Measurements from ENCODE around the gene MCF2L.
A peak's percentile ranks its signal among the peaks of the same experiment; 100 is the strongest.
"Not testable (repeated sequence)": the region's sequence is repeated elsewhere in the genome, so short reads cannot be mapped to it uniquely, and the experiment has no call there.

MCF2L gene

DNA sequence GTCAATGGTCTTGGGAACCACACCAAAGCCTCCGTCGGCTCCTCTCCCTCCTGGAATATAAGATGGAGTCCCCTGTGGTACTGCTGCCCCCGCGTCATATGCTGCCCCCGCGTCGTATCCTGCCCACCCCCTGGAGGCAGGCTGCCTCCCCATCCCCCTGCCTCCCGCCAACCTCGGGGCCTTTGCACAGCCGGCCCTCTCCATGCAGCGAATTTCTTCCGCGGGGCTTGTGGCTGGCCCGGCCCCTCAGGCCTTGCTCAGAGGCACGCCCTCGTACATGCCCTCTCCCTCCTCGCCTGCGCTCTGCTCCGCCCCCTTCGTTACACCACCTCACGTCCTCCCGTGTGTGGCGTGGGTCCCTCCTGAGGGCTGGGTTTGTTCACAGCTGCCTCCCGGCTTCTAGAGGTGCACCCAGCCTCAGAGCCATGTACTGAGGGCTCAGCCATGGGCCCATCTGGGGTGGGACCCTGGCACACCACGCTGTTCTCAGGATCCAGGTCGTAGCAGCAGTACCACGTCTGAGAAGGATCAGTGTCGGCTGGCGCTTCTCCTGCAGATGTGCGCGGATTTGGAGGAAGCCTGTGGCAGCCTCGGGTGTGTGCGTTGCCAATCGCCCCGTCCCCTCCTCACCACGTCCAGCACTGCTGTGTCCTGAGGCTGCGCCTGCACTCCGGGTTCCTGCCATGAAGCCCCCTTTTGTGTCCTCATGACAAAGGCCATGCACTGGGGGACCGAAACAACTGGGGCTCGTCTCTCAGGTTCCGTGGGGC is 47.7 kb downstream of the MCF2L start:
- no peak for DNase-seq (ENCODE audit: low read depth)

DNA sequence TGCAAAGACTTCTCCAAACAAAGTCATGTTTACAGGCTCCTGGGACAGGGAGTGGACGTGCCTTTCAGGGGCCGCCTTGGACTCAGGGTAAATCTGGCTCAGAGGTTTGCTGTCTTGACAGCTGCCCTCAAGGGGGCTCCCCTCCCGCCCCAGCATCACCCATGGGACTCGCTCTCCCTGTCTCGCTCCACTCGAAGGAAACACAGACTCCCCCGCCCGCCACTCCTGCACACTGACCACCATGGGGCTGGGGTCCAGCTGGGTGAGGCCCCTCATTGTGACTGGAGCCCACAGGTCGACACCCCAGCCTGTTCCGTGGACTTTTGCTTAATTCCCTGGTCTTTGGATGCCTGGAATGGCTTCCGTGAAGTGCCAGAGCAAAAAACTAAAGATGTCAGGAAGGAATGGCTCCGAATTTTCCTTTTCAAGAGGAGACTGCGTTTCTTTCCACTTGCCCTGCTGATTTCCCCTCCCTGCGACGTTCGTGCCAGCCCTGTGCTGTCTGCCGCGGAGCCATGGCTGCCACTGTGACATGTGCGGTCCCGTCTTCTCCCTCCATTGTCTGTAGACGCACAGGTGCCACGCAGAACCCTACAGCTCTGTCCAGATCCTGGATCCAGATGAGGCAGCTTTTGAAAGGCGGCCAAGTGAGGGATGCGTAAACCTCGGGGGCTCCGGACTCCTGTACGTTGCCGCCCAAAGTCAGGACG is 48.6 kb downstream of the MCF2L start:
- no peak for DNase-seq (ENCODE audit: low read depth)

DNA sequence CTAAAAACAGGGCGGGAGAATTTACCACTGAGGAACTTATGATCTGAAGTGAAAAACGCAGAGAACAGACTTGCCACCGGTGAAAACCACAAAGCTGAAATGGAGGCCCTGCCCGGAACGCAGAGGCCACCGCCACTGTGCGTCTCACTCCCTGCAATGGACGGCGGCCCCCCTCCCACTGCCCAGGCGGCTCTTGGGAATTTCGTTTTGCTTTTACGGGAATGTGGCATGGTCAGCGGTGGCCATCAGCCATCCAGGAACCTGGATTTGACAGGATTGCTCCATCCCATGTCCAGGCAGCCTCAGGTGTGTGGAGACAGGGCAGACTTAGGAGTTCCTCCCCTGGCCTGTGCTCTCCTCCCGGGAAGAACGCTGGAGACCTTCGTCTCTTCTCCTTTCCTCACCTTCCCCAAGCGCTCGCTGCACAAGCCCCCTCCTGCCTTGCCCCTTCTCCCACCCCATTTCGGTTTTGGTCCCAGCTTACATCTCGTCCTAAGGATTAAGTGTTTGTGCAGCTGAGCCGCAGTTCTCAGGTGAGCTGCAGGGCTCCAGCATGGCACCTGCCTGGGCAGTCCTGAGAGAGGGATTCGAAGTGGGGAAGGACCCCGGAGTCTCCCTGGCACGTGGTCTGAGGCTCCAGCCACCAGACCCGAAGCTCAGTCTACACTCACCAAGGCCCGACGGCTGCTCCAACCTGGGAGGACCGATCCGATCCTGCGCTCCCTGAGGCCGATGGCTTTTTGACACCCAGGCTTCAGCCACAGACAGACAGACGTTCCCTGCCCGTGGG is 49.9 kb downstream of the MCF2L start:
- DNase-seq (ENCODE audit: low read depth): no peak

DNA sequence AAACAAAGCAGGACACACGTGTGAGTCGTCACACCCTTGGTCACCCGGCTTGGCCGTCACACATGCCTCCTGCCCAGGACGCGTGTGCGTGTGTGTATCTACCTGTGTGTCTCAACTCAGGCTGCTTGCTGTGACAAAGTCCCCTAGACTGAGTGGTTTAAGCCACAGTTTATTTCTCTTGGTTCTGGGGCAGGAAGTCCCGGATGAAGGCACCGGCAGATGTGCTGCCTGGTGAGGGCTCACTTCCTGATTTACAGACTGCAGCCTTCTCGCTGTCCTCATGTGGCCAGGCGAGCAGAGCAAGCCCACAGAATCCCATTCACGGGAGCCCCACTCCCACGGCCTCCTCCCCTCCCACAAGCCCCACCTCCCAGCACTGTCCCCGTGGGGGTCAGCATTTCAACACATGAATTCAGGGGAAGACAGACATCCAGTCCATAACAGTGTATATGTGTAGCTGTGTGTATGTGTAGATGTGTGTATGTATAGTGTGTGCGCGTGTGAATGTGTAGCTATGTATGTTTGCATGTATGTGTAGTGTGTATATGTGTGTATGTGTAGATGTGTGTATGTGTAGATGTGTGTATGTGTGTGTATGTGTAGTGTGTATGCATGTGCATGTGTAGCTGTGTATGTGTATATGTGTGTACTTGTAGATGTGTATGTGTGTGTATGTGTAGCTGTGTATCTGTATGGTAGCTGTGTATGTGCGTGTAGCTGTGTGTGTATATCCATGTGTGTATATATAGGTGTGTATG is 51.5 kb downstream of the MCF2L start:
- no peak for DNase-seq (ENCODE audit: low read depth)

DNA sequence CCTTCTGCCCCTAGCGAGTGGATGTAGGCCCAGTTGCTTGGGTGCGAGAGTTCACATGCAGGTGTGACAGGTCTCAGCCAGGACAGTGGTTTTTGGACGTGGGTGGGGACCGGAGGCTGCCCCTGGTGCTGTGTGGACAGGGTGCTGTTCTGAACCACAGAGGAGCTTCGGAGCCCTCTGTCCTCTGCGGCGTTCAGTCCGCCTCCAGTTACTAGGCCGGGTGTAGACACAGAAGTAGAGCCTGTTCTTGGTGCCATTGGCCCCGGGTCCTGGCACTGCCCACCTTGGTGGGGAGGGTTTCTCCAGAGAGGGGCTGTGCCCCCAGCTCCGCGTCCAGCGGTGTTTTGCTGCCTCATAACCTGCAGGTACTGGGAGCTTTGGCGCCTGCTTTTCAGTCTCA is 52.4 kb downstream of the MCF2L start:
- no peak for DNase-seq (ENCODE audit: low read depth)

DNA sequence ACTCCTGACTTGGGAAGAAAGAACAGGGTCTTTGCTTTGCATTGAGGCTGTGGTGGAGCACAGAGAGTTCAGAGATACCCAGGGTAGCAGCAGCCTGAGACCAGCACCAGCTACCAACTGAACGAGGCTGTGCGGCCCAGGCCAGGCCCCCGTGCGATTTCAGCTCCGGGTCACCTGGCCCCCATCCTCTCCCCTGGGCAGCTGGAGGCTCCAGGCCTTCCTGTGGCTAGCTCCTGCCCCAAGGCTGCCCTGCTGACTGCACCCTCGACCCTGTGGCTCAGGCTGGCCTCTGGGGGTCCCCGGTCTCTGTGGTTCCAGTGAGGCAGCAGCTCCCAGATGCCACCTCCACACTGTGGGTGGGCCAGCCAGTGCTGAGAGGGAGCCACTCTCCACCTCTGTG is 52.8 kb downstream of the MCF2L start:
- DNase-seq (ENCODE audit: low read depth): no peak

DNA sequence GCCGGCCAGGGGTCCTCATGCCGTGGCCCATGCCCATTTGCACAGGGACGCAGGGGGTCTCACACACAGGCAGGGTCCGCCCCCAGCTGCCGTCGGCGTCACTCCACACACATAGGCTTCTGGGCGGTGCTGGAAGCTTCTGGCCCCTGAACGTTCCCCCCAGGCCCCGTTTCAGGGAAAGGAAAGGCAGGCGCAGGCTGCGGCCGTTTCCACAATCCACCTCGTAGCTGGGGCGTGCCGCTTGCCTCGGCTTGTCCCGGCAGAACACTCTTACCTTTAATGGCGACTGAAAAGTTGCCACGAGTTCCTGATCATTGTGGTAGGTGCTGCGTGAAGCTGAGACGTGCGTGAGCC is 53.4 kb downstream of the MCF2L start:
- DNase-seq (ENCODE audit: low read depth): no peak

DNA sequence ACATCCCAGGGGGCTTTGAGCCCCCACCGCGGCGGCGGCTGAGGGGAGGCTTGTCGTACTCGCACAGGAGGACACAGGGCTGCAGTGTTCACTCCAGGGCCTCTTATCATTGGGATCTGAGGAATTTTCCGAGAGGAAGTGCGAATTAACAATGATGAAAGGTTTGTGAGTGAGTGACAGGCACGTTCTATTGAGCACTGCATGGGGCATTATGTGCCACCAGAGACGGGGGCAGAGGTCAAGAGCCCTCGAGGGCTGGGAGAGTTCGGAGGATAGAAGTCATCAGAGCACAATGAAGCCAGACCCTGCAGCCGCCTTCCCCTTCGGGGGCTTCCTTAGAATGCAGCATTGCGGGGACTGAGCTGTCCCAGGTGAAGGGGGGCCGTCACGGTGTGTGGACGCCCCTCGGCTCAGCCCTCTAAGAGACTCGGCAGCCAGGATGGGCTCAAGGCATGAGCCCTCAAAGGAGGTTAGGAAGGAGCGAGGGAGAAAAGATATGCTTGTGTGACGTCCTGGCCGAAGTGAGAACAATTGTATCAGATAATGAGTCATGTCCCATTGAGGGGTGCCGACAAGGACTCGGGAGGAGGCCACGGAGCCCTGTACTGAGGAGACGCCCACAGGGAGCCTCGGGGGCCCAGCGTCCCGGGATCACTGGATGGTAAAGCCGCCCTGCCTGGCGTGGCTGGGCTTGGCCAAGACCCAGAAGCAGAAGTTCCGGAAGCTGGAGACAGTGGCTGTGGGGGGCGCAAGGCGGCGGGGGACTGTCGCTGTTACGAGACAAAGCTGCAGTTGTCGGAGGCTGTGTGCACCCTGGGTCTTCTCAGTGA is 53.9 kb downstream of the MCF2L start:
- no peak for DNase-seq (ENCODE audit: low read depth)

DNA sequence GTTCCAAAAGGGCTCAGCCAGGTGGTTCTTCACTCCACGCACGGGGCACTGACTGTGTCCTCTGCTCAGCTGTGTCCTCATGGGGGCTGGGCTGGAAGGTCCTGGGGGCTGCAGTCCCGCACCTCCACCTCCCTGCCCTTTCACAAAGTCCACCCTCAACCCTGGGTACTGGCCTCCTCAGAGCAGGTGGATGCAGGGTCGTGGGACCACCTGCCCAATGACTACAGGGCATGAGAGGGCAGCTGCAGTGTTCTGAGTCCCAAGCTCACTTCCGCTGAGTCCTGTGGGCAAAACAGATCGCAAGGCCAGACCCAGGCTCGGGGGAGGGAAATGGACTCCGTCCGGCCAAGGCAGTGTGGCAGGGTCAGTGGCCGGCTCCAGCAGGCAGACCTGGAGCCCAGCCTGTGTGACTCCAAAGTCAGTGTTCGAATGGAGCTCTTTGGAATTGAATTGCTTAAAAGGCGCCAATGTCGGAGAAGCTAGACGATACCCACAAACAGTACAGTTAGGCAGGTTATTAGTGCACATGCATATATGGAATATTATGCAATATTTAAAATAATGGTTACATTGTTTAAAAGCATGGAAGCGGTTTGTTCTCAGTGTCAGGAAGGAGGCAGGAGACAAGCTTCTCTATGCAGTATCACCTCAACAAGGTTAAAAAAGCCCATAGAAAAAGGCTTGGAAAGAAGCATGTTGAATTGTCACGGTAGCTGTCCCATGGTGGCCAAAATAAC is 54.8 kb downstream of the MCF2L start:
- no peak for DNase-seq (ENCODE audit: low read depth)

DNA sequence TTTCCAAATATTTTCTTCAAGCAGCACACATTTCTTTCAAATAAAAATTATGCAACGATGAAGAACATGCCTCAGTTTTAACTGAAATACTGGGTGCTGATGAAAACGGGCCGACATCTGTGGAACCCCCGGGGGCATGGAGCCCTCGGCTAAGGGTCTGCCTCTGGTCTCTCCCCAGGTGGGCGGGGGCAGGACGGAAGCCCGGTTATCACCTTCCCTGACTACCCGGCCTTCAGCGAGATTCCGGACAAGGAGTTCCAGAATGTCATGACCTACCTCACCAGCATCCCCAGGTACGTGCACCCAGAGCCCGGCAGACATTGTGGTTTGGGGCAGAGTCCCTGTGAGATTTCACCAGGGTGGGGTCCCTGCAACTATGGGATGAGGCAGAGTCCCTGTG is 55.5 kb downstream of the MCF2L start:
- DNase-seq (ENCODE audit: low read depth): no peak

DNA sequence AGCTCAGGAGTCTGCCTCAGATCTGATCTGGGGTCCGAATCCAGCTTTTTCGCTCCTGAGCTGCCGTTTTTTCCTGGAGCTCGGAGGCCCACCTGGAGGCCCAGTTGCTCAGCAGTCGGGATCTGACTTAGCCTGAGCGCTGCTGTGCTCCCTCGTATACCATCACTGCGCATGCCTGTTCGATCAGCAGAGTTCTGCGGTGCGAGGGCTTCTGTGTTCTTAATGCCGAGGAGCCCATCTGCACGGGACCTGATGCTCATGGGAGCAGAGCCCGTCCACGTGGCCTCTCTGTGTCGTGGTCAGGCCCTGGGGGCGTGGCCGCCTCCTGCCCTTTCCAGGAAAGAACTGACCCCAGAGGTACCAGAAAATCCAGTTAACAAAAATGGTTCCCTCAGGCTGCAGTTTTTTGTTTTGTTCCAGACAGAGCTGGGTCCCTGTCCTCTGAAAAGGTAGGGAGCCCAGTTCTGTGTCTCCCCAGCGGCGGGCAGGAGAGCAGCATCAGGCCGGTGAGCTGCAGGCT is 57.4 kb downstream of the MCF2L start:
- no peak for DNase-seq (ENCODE audit: low read depth)

DNA sequence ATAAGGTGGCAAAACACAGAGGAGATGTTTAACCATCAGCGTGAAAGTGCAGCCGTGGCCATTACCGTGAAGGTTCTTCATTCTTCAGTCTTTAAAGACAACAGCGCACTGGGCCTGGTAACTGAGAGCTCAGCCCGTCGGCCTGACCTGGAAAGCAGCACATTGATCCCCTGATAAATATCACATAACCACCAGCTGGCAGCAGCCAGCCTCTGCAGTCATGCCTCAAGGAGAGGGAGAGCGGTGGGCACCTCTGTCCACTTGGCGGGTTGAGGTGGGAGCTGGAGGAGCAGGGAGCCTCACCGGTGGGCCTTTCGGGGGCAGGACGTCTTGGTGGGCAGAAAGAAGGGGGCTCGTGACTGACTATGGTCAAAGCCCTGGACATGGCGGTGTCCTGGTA is 58.1 kb downstream of the MCF2L start:
- DNase-seq (ENCODE audit: low read depth): no peak

DNA sequence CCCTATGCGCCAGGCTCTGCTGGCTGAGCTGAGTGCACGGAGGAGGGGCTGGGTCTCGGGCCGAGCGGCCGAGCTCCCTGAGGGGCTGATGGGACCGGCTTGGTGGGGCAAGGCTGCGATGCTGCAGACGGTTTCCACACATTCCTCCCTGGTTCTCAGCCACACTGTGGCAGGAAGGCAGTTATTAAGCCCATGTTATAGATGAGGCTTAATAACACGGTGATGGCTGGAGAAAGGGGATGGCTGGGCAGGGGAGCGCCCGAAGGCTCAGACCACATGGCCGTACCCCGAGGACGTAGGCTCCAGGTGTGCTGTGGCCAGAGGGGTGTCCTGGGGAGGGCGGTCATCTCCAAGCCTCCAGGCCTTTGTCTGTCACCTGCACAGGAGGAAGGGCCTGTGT is 58.6 kb downstream of the MCF2L start:
- no peak for DNase-seq (ENCODE audit: low read depth)

DNA sequence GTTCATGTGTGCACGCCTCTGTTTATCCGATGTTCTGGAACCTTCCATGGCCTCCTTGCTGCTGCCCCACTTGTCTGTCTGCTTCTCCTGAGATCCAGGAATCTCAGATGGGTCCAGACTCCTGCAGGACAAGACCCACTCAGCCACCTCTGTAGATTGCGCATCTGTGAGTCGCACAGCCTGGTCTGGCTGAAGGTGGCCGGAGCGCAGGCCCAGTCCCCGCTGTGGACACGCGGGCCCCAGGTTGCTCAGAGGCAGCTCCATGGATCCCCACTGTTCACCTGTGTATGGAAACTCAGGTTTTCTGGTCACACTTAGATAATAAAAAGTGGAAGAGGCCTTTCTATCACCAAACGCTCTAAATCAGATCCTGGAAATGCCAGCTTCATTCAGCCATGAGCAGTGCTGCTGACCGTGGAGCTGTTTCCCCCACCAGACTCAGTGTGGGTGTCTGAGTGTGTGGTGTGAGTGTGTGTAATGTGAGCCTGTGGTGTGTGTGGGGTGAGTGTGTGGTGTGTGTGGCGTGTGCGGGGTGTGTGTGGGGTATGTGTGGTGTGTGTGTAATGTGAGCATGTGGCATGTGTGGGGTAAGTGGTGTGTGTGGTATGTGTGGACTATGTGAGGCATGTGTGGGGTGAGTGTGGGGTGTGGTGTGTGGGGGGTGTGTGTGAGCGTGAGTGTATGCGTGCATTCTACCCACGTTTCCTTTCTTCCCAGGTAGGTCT is 59.5 kb downstream of the MCF2L start:
- DNase-seq (ENCODE audit: low read depth): no peak

DNA sequence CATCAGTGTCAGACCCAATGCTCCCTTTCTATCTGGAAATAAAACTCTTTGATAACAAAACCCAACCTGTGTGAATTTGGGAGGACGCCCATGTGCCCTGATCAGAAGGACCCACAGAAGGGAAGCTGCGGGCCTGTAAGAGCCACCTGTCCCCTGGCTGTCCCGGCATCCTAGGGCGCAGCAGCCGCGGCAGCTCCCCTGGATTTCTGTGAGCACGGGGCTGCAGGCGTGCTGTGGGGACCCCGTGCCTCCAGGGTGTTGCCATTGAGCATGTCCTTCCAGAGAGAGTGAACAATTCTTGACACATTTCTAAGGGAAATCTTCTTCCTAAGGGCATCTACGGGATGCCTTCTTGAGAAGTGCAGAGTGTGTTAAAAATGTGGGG is 60.0 kb downstream of the MCF2L start:
- no peak for DNase-seq (ENCODE audit: low read depth)

DNA sequence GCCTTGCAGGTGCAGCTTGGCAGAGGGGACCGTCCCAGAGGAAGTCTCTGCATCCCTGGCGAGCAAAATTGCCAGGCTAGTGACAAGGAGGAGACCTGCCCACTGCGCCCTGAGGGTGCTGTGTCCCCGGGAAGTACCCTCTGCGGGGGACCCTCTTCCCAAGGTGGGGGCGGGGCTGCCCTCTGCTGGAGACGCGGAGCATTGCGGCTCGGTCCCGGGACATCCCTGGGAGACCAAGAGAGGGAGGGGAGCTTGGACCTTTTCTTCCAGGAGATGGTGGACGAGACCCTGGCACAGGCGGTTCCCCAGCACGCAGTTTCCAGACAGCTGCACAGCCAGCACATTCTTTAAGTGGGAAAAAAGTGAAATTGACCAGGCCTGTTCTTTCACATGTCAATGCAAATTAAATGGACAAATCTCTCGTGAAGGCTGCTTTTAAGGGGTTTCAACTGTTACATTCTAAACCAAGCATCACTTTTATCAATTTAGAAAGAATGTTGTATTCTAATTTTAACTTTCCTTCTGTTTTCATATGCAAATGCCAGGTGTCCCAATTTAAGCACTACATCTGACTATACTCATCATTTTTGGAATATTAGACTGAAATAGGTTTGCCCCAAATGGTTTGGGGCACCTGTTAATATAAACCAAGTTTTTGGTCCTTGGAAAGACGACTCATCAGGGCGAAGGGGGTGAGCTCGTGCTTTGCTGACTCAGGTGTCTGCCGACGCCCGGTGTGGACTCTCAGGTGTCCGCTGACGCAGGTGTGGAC is 60.7 kb downstream of the MCF2L start:
- DNase-seq (ENCODE audit: low read depth): peak; percentile 21

DNA sequence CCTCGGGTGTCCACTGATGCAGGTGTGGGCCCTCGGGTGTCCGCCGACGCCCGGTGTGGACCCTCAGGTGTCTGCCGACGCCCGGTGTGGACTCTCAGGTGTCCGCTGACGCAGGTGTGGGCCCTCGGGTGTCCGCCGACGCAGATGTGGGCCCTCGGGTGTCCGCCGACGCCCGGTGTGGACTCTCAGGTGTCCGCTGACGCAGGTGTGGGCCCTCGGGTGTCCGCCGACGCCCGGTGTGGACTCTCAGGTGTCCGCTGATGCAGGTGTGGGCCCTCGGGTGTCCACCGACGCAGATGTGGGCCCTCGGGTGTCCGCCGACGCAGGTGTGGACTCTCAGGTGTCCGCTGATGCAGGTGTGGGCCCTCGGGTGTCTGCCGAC is 61.2 kb downstream of the MCF2L start:
- not testable (repeated sequence) for DNase-seq (ENCODE audit: low read depth)

DNA sequence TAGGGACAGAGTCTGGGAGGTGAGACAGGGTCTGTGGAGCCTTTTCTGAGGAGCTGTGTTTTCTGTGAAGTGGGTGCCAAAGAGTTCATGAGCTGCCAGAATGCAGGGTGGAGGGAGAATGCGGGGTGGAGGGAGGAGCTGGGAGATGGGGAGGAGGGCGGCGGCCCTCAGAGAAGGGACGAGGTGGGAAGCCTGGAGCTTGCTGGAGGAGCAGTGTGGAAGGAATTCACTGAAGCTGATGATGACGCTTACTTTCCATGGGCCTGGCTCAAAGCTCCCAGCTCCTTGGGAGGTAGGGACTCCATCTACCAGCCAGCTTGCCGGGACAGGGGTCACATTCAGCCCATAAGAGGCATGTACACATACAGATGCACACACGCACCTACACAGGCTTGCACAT is 62.5 kb downstream of the MCF2L start:
- DNase-seq (ENCODE audit: low read depth): no peak

DNA sequence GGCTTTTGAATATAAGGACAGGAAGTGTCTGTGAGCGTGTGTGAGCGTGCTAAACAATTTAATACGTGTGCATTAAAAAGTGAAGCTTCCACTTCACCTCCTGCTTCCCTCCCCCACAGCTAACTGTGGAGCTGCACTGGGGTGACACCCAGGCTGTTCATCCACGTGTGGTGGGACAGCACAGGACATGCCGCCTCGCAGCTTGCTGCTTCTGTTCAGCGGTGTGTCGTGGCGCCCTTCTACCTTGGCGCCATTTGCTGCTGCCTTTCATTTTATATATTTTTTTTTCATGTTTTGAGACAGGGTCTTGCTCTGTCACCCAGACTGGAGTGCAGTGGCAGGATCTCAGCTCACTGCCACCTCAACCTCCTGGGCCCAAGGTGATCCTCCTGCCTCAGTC is 63.3 kb downstream of the MCF2L start:
- no peak for DNase-seq (ENCODE audit: low read depth)
